Transverse colon (tissue), 4 donors: ENCODE results near the gene LRPAP1.
"Not testable (repeated sequence)": the region's sequence is repeated elsewhere in the genome, so short reads cannot be mapped to it uniquely, and the experiment has no call there.

ENCODE experiments used
- POLR2A ChIP-seq: fragments of 450-650 bp; IDR thresholded peaks from one replicate; pipeline ENCODE4 v1.6.1; 2016; ENCODE audit warnings: antibody characterized with exemption, mild to moderate bottlenecking, moderate library complexity
- POLR2AphosphoS5 ChIP-seq, 3 donors: sonication (generic); formaldehyde crosslinking; IDR thresholded peaks; one replicate each; pipeline ENCODE4 v1.6.1; 2016; ENCODE audit warnings: antibody characterized with exemption in 3 of 3
- TF ChIP-seq, protein P1 (sequence below), 5 experiments: fragments of 200-600 bp in 3 of 5; fragments of 450-650 bp in 2 of 5; sonication (generic) in 3 of 5; IDR thresholded peaks; 1 replicate in 2 of 5; 2 replicates in 3 of 5; pipeline ENCODE4 v1.5.1; 2016 to 2017; ENCODE audit warnings: antibody characterized with exemption in 5 of 5, inconsistent platforms in 3 of 5, mild to moderate bottlenecking in 2 of 5, moderate library complexity in 1 of 5

DNA sequence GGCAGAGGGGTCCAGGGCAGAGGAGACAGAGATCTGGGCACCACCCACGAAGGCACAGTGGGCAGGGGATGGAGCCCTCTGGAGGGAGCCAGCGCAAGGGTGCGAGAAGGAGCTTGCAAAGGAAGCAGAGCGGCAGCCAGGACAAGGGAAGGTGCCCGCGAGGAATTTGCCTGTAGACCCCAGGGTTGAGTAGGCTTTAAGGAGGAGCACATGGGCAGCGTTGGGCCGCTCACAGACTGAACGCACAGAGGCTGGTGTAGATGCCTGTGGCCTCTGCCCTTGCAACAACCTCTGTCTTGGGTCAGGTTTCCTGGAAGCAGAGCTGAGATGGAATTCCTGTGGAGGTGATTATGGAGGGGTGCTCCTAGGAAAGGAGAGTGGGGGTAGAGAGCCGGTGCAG is 3.6 kb upstream of the LRPAP1 start:
- not testable (repeated sequence) for TF ChIP-seq POLR2AphosphoS5 (IDR thresholded peaks at IDR 0.05); POLR2A
- TF ChIP-seq, protein P1, sequence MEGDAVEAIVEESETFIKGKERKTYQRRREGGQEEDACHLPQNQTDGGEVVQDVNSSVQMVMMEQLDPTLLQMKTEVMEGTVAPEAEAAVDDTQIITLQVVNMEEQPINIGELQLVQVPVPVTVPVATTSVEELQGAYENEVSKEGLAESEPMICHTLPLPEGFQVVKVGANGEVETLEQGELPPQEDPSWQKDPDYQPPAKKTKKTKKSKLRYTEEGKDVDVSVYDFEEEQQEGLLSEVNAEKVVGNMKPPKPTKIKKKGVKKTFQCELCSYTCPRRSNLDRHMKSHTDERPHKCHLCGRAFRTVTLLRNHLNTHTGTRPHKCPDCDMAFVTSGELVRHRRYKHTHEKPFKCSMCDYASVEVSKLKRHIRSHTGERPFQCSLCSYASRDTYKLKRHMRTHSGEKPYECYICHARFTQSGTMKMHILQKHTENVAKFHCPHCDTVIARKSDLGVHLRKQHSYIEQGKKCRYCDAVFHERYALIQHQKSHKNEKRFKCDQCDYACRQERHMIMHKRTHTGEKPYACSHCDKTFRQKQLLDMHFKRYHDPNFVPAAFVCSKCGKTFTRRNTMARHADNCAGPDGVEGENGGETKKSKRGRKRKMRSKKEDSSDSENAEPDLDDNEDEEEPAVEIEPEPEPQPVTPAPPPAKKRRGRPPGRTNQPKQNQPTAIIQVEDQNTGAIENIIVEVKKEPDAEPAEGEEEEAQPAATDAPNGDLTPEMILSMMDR (IDR thresholded peaks at IDR 0.05) = not testable (repeated sequence)
